ENCODE measurements around the gene STT3B.

DNA sequence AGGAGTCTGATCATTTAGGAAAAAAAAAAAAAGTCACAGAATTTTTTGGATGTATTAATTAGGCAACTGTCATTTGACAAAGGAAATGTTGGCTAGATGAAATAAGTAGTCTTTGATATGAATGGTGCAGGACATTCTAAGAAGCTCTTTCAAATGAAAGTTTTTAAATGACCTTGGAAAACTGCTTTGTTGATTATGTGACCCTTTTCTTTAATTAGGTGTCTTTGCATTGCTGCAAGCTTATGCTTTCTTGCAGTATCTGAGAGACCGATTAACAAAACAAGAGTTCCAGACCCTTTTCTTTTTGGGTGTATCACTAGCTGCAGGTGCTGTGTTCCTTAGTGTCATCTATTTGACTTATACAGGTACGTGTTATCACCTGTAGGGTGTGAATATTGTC is 84.0 kb downstream of the STT3B start:
- TF ChIP-seq, protein P1, sequence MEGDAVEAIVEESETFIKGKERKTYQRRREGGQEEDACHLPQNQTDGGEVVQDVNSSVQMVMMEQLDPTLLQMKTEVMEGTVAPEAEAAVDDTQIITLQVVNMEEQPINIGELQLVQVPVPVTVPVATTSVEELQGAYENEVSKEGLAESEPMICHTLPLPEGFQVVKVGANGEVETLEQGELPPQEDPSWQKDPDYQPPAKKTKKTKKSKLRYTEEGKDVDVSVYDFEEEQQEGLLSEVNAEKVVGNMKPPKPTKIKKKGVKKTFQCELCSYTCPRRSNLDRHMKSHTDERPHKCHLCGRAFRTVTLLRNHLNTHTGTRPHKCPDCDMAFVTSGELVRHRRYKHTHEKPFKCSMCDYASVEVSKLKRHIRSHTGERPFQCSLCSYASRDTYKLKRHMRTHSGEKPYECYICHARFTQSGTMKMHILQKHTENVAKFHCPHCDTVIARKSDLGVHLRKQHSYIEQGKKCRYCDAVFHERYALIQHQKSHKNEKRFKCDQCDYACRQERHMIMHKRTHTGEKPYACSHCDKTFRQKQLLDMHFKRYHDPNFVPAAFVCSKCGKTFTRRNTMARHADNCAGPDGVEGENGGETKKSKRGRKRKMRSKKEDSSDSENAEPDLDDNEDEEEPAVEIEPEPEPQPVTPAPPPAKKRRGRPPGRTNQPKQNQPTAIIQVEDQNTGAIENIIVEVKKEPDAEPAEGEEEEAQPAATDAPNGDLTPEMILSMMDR (conservative IDR thresholded peaks at IDR 0.05 in 1 of 2, IDR thresholded peaks at IDR 0.05 in 1 of 2; ENCODE audit: low read depth in 1 of 2, low read length in 2 of 2) = no peak
- TF ChIP-seq EZH2 (IDR thresholded peaks at IDR 0.05; ENCODE audit: low read length, missing control alignments) = no peak
